Uterine smooth muscle cell (primary cell): ENCODE results near the gene GSG1L. TPM values are rescaled to one million over a fixed set of nuclear protein-coding genes. Genes with fewer than 3 reads are reported as not detected.

Experiments
- total RNA-seq: library from RNA; depleted of rRNA; stranded (reverse); fragments of >200 nt; gene quantifications from 2 replicates; pipeline ENCODE4 v1.2.3, GENCODE V29; 2014

The GSG1L gene
- total RNA-seq: not detected in 2 replicates

GRCh38 chr16:28063591-28064061, at the start of gene GSG1L:
GSG1L (minus strand) TSS chr16:28063714; CDS start chr16:28063424, 290 bp downstream.

Other genes starting within 250 kb of the GSG1L start
- 110 and 129 TPM in 2 replicates for gene XPO6, start 148.3 kb upstream of the GSG1L start, total RNA-seq
- gene SBK1, start 228.8 kb upstream of the GSG1L start, total RNA-seq: not detected in 2 replicates